CD4-positive, alpha-beta T cell treated with Interleukin-17A for 4 hours (primary cell): Measurements from ENCODE around the gene GTF2A1.

Source experiments
- DNase-seq: peaks from one replicate; pipeline ENCODE4 v3.0.0-alpha.2; 2020; ENCODE audit warnings: mixed read lengths

Gene GTF2A1

DNA sequence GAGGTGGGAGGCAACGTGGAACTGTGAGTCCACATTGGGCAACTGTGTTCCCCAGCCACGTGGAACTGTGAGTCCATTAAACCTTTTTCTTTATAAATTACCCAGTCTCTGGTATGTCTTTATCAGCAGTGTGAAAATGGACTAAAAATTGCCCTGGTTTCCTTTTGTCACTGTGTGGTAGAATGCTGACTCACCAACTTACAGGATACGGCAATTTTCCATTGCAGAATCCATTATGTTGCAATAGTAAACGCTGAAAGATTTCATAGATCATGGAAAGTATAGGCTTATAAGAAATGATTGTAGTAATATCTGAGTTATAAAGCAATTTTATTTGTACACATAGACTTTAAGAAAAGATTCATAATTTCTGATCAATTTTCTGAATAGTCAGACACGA, 93.0 kb downstream of the GTF2A1 start:
- DNase-seq: no peak

GRCh38 chr14:81125536-81125935, 95.2 kb downstream of the GTF2A1 start:
- no peak for DNase-seq
